Naive thymus-derived CD4-positive, alpha-beta T cell (primary cell): ENCODE measurements around the gene MRC2. TPM values are rescaled to one million over a fixed set of nuclear protein-coding genes. Genes with fewer than 3 reads are reported as not detected.
A peak's percentile ranks its signal among the peaks of the same experiment; 100 is the strongest.

Source experiments
- ATAC-seq: fragments of 150-1000 bp; cut with Tn5 transposase; 2 replicates; pipeline ENCODE4 v1.10.0; 2021; ENCODE audit warnings: mild to moderate bottlenecking, moderate library complexity
- CTCF ChIA-PET: fragments of 350-600 bp; sonication (Branson Sonifier 250); formaldehyde crosslinking; loops from one replicate; lab custom pipeline; 2021; ENCODE audit warnings: antibody characterized with exemption; lab: Charles Lee
- POLR2A ChIA-PET: fragments of 350-600 bp; sonication (Branson Sonifier 250); formaldehyde crosslinking; loops from one replicate; lab custom pipeline; 2021; ENCODE audit warnings: antibody characterized with exemption, inconsistent platforms; lab: Charles Lee
- DNase-seq, 9 donors: peaks; one replicate each; pipeline versions ENCODE4 v3.0.0 to v3.0.0-alpha.2; 2020 to 2022; ENCODE audit warnings: mixed read lengths in 1 of 9
- H3K27ac ChIP-seq: one replicate; pipeline ENCODE4 v1.7.0; 2013; ENCODE audit warnings: mild to moderate bottlenecking, low read depth, low read length, moderate library complexity
- H3K27me3 ChIP-seq, 2 donors: one replicate each; pipeline ENCODE4 v1.7.0; 2013; ENCODE audit warnings: low read length in 2 of 2, mild to moderate bottlenecking in 2 of 2, moderate library complexity in 2 of 2; ENCODE audit not compliant: control insufficient read depth in 2 of 2, insufficient read depth in 2 of 2
- H3K36me3 ChIP-seq, 3 experiments: 1 replicate in 2 of 3; 2 replicates in 1 of 3; pipeline ENCODE4 v1.7.0; 2013; ENCODE audit warnings: low read length in 3 of 3, mild to moderate bottlenecking in 3 of 3, moderate library complexity in 1 of 3; ENCODE audit not compliant: insufficient read depth in 3 of 3, control insufficient read depth in 2 of 3
- H3K4me1 ChIP-seq, 2 donors: one replicate each; pipeline ENCODE4 v1.7.0; 2013; ENCODE audit warnings: low read length in 2 of 2, mild to moderate bottlenecking in 2 of 2, moderate library complexity in 1 of 2; ENCODE audit not compliant: control insufficient read depth in 2 of 2, insufficient read depth in 2 of 2
- H3K4me3 ChIP-seq: 2 replicates; pipeline ENCODE4 v1.7.0; 2013; ENCODE audit warnings: mild to moderate bottlenecking, low read length
- H3K9me3 ChIP-seq, 3 experiments: 1 replicate in 2 of 3; 2 replicates in 1 of 3; pipeline ENCODE4 v1.7.0; 2013; ENCODE audit warnings: low read length in 3 of 3; ENCODE audit not compliant: control insufficient read depth in 2 of 3
- H3K27ac Mint-ChIP-seq, 9 donors: one replicate each; pipeline ENCODE4 v1.8.0; 2020 to 2022; ENCODE audit warnings: mixed read lengths in 9 of 9, mild to moderate bottlenecking in 8 of 9, moderate library complexity in 5 of 9, inconsistent platforms in 2 of 9
- H3K27me3 Mint-ChIP-seq, 5 donors: one replicate each; pipeline ENCODE4 v1.8.0; 2021 to 2022; ENCODE audit warnings: mixed read lengths in 5 of 5, mild to moderate bottlenecking in 1 of 5
- H3K36me3 Mint-ChIP-seq, 5 donors: one replicate each; pipeline ENCODE4 v1.8.0; 2020 to 2022; ENCODE audit warnings: mixed read lengths in 5 of 5, mild to moderate bottlenecking in 3 of 5, inconsistent platforms in 1 of 5
- H3K4me1 Mint-ChIP-seq, 7 donors: one replicate each; pipeline ENCODE4 v1.8.0; 2020 to 2022; ENCODE audit warnings: mixed read lengths in 7 of 7, mild to moderate bottlenecking in 3 of 7, inconsistent platforms in 1 of 7
- H3K4me3 Mint-ChIP-seq, 10 donors: one replicate each; pipeline ENCODE4 v1.8.0; 2020 to 2022; ENCODE audit warnings: mild to moderate bottlenecking in 10 of 10, mixed read lengths in 10 of 10, moderate library complexity in 6 of 10, inconsistent platforms in 2 of 10
- H3K9me3 Mint-ChIP-seq, 11 donors: one replicate each; pipeline ENCODE4 v1.8.0; 2020 to 2022; ENCODE audit warnings: mixed read lengths in 11 of 11, mild to moderate bottlenecking in 4 of 11, inconsistent platforms in 1 of 11, moderate library complexity in 1 of 11
- intact Hi-C, 2 donors: fragments of 100-400 bp; cut with micrococcal nuclease; formaldehyde crosslinking; loops; one replicate each; pipeline ENCODE4 v1.15.1; 2023
- polyA plus RNA-seq, 2 donors: library from polyadenylated mRNA; unstranded; fragments of 300-500 nt; fragmentation: Illumina TruSeq; gene quantifications; one replicate each; pipeline ENCODE4 v1.2.3, GENCODE V29; 2021
- total RNA-seq, 6 experiments: library from RNA in 5 of 6; stranded (reverse) in 5 of 6; gene quantifications; 1 replicate in 5 of 6; 2 replicates in 1 of 6; pipeline ENCODE4 v1.2.3 and lab custom pipeline; 2021 to 2026

The MRC2 gene
- total and polyA plus RNA-seq, 7 experiments from 2014 or later = 0.11 to 3.4 (median 2.2) TPM

- CTCF ChIA-PET = interaction anchor here (0.9 kb wide), 1 partner anchor 257 kb away, joined by 4 read pairs; no protein-coding TSS in a partner anchor
- Histone ChIP-seq H3K27ac (no peak overlapping the region), H3K27me3 (no peaks in the 10 kb centered on the region), H3K36me3 (no peaks in the 10 kb centered on the region), H3K9me3 (no peaks in the 10 kb centered on the region), H3K4me1 (no peaks in the 10 kb centered on the region), H3K4me3 (no peak overlapping the region)
- ATAC-seq (no peak), DNase-seq (no peak)
- Mint-ChIP-seq H3K36me3 (no peaks in the 10 kb centered on the region), H3K27me3 (peaks cover 0 to 13% (median 0%) of the 10 kb centered on the region in 5 donors), H3K27ac (peak overlapping the region in 1 of 9 donors; percentile 59), H3K4me1 (no peaks in the 10 kb centered on the region), H3K4me3 (no peak overlapping the region), H3K9me3 (no peaks in the 10 kb centered on the region)
- POLR2A ChIA-PET = no interaction called here
- intact Hi-C loops = no loop called here
Observed at GRCh38 chr17:62712171-62712581, 84.7 kb downstream of the MRC2 start.

- Histone ChIP-seq H3K9me3 (no peaks in the 10 kb centered on the region), H3K4me1 (no peaks in the 10 kb centered on the region), H3K36me3 (no peaks in the 10 kb centered on the region), H3K27me3 (no peaks in the 10 kb centered on the region), H3K27ac (no peak overlapping the region), H3K4me3 (no peak overlapping the region)
- H3K36me3 Mint-ChIP-seq = peaks cover 0 to 3% (median 0%) of the 10 kb centered on the region in 5 donors
- no peak for DNase-seq
- no peak for ATAC-seq
- H3K4me3 Mint-ChIP-seq = no peak overlapping the region
- H3K27ac Mint-ChIP-seq = no peak overlapping the region
- intact Hi-C loops = no loop called here
- POLR2A ChIA-PET = no interaction called here
- CTCF ChIA-PET = interaction anchor here (1.4 kb wide), 1 partner anchor 12 kb away, joined by 3 read pairs; no protein-coding TSS in a partner anchor
- H3K4me1 Mint-ChIP-seq = no peaks in the 10 kb centered on the region
- peaks cover 0 to 17% (median 0%) of the 10 kb centered on the region in 5 donors for H3K27me3 Mint-ChIP-seq
- no peaks in the 10 kb centered on the region for H3K9me3 Mint-ChIP-seq
Observed at GRCh38 chr17:62713086-62713881, 85.8 kb downstream of the MRC2 start.

GRCh38 chr17:62714016-62714777, 86.7 kb downstream of the MRC2 start:
- POLR2A ChIA-PET = no interaction called here

GRCh38 chr17:62715882-62716390, 88.5 kb downstream of the MRC2 start:
- Mint-ChIP-seq H3K36me3 (peaks cover 0 to 9% (median 0%) of the 10 kb centered on the region in 5 donors), H3K27me3 (peaks cover 0 to 31% (median 0%) of the 10 kb centered on the region in 5 donors), H3K27ac (no peak overlapping the region), H3K9me3 (peaks cover 0 to 10% (median 0%) of the 10 kb centered on the region in 11 donors), H3K4me3 (no peak overlapping the region), H3K4me1 (peaks cover 0 to 4% (median 0%) of the 10 kb centered on the region in 7 donors)
- Histone ChIP-seq H3K4me3 (no peak overlapping the region), H3K27ac (no peak overlapping the region), H3K36me3 (no peaks in the 10 kb centered on the region), H3K27me3 (no peaks in the 10 kb centered on the region), H3K9me3 (no peaks in the 10 kb centered on the region), H3K4me1 (no peaks in the 10 kb centered on the region)
- ChIA-PET CTCF (no interaction called here), POLR2A (no interaction called here)
- intact Hi-C loops = no loop called here
- no peak for DNase-seq
- ATAC-seq = no peak

More at GRCh38 chr17:62714016-62714777, 86.7 kb downstream of the MRC2 start:
- no peaks in the 10 kb centered on the region for H3K9me3 ChIP-seq
- H3K4me3 ChIP-seq = no peak overlapping the region
- Mint-ChIP-seq H3K27ac (peak overlapping the region in 1 of 9 donors; percentile 32), H3K27me3 (peaks cover 0 to 24% (median 0%) of the 10 kb centered on the region in 5 donors), H3K36me3 (peaks cover 0 to 3% (median 0%) of the 10 kb centered on the region in 5 donors), H3K9me3 (peaks cover 0 to under 1% (median 0%) of the 10 kb centered on the region in 11 donors), H3K4me3 (no peak overlapping the region), H3K4me1 (peaks cover 0 to 3% (median 0%) of the 10 kb centered on the region in 7 donors)
- H3K36me3 ChIP-seq = no peaks in the 10 kb centered on the region
- H3K4me1 ChIP-seq = no peaks in the 10 kb centered on the region
- CTCF ChIA-PET = interaction anchor here (1.4 kb wide), 1 partner anchor 11 kb away, joined by 3 read pairs; no protein-coding TSS in a partner anchor
- no peak overlapping the region for H3K27ac ChIP-seq
- H3K27me3 ChIP-seq = no peaks in the 10 kb centered on the region
- no peak for DNase-seq
- intact Hi-C loops = no loop called here
- ATAC-seq = no peak

GRCh38 chr17:62716834-62717588, 89.5 kb downstream of the MRC2 start:
- Histone ChIP-seq H3K27ac (no peak overlapping the region), H3K4me1 (no peaks in the 10 kb centered on the region), H3K4me3 (no peak overlapping the region), H3K27me3 (no peaks in the 10 kb centered on the region), H3K36me3 (no peaks in the 10 kb centered on the region), H3K9me3 (no peaks in the 10 kb centered on the region)
- Mint-ChIP-seq H3K27ac (no peak overlapping the region), H3K4me3 (no peak overlapping the region), H3K9me3 (peaks cover 0 to 10% (median 0%) of the 10 kb centered on the region in 11 donors), H3K27me3 (peaks cover 0 to 38% (median 0%) of the 10 kb centered on the region in 5 donors), H3K36me3 (peaks cover 0 to 9% (median 0%) of the 10 kb centered on the region in 5 donors), H3K4me1 (peaks cover 0 to 4% (median 0%) of the 10 kb centered on the region in 7 donors)
- ATAC-seq (no peak), DNase-seq (no peak)
- ChIA-PET CTCF (no interaction called here), POLR2A (no interaction called here)
- intact Hi-C loops = no loop called here

GRCh38 chr17:62717589-62717855, 90.1 kb downstream of the MRC2 start:
- H3K27ac ChIP-seq = no peak overlapping the region
- no peak overlapping the region for H3K4me3 ChIP-seq
- Mint-ChIP-seq H3K27ac (peak overlapping the region in 1 of 9 donors; percentile 19), H3K9me3 (peaks cover 0 to 10% (median 0%) of the 10 kb centered on the region in 11 donors), H3K36me3 (peaks cover 0 to 9% (median 0%) of the 10 kb centered on the region in 5 donors), H3K4me3 (no peak overlapping the region), H3K27me3 (peaks cover 0 to 42% (median 0%) of the 10 kb centered on the region in 5 donors), H3K4me1 (peaks cover 0 to 4% (median 0%) of the 10 kb centered on the region in 7 donors)
- no peak for DNase-seq
- intact Hi-C loops = no loop called here
- no peaks in the 10 kb centered on the region for H3K4me1 ChIP-seq
- CTCF ChIA-PET = no interaction called here
- POLR2A ChIA-PET = no interaction called here
- no peaks in the 10 kb centered on the region for H3K9me3 ChIP-seq
- no peak for ATAC-seq
- H3K36me3 ChIP-seq = no peaks in the 10 kb centered on the region
- no peaks in the 10 kb centered on the region for H3K27me3 ChIP-seq
